IMR-90 (cell line): ENCODE measurements around the gene SUSD1.

Source experiments
- CHD1 ChIP-seq: IDR thresholded peaks from 2 replicates; pipeline ENCODE4 v1.6.1; 2012; ENCODE audit warnings: low read depth, low read length, improper control_type of control experiment
- MAZ ChIP-seq: IDR thresholded peaks from 2 replicates; pipeline ENCODE4 v1.6.1; 2012; ENCODE audit warnings: low read depth, mild to moderate bottlenecking, low read length, improper control_type of control experiment, moderate library complexity, borderline replicate concordance
- POLR2A ChIP-seq: IDR thresholded peaks from 2 replicates; pipeline ENCODE4 v1.6.1; 2012; ENCODE audit warnings: mild to moderate bottlenecking, low read depth, low read length
- SMC3 ChIP-seq: fragments of 150-350 bp; IDR thresholded peaks from 2 replicates; pipeline ENCODE4 v1.6.1; 2016; ENCODE audit warnings: low read depth, mild to moderate bottlenecking, antibody characterized with exemption, low read length, moderate library complexity
- TF ChIP-seq, protein P1 (sequence below): conservative IDR thresholded peaks from 2 replicates; pipeline ENCODE4 v1.5.1; 2012; ENCODE audit warnings: mild to moderate bottlenecking, low read depth, low read length, improper control_type of control experiment

GRCh38 chr9:112158656-112159367 is 16.3 kb downstream of the SUSD1 start:
- no peak for TF ChIP-seq CHD1
- TF ChIP-seq, protein P1, sequence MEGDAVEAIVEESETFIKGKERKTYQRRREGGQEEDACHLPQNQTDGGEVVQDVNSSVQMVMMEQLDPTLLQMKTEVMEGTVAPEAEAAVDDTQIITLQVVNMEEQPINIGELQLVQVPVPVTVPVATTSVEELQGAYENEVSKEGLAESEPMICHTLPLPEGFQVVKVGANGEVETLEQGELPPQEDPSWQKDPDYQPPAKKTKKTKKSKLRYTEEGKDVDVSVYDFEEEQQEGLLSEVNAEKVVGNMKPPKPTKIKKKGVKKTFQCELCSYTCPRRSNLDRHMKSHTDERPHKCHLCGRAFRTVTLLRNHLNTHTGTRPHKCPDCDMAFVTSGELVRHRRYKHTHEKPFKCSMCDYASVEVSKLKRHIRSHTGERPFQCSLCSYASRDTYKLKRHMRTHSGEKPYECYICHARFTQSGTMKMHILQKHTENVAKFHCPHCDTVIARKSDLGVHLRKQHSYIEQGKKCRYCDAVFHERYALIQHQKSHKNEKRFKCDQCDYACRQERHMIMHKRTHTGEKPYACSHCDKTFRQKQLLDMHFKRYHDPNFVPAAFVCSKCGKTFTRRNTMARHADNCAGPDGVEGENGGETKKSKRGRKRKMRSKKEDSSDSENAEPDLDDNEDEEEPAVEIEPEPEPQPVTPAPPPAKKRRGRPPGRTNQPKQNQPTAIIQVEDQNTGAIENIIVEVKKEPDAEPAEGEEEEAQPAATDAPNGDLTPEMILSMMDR, result no peak
- TF ChIP-seq SMC3, result no peak
- TF ChIP-seq POLR2A, result no peak
- no peak for TF ChIP-seq MAZ
